ENCODE measurements around the gene IPO7. TPM values are rescaled to one million over a fixed set of nuclear protein-coding genes. Genes with fewer than 3 reads are reported as not detected.

IPO7 gene
- total RNA-seq, 1 experiment from 2014 or later, result 196 TPM

- no peaks in the 10 kb centered on the region for H3K4me1 Mint-ChIP-seq (ENCODE audit: low read depth, unreplicated experiment)
- no peaks in the 10 kb centered on the region for H3K27me3 Mint-ChIP-seq (ENCODE audit: insufficient read depth, unreplicated experiment)
- H3K27ac Mint-ChIP-seq (ENCODE audit: unreplicated experiment), result no peak overlapping the region
- no peaks in the 10 kb centered on the region for H3K36me3 ChIP-seq (ENCODE audit: control insufficient read depth, insufficient read depth, low read length)
- H3K4me3 Mint-ChIP-seq (ENCODE audit: unreplicated experiment), result no peak overlapping the region
- DNase-seq, result no peak
- peaks cover 43% of the 10 kb centered on the region for H3K36me3 Mint-ChIP-seq (ENCODE audit: insufficient read depth, unreplicated experiment)
- ChIA-PET POLR2A (no interaction called here), CTCF (no interaction called here)
- no peaks in the 10 kb centered on the region for H3K4me1 ChIP-seq
- H3K27me3 ChIP-seq (replicated peaks; ENCODE audit: control insufficient read depth, insufficient read depth, low read length), result no peaks in the 10 kb centered on the region
- no peaks in the 10 kb centered on the region for H3K9me3 ChIP-seq
- intact Hi-C loops (cut with micrococcal nuclease; ENCODE audit: unreplicated experiment), result no loop called here
- no peaks in the 10 kb centered on the region for H3K9me3 Mint-ChIP-seq (ENCODE audit: unreplicated experiment)
- H3K4me3 ChIP-seq (ENCODE audit: low read depth, low read length), result no peak overlapping the region
- no TSS peak for BruUV-seq (replicated peaks)
- TF ChIP-seq CTCF (IDR thresholded peaks at IDR 0.05; ENCODE audit: insufficient read depth in 1 of 2, low read depth in 1 of 2, low read length in 1 of 2, severe bottlenecking in 1 of 2, unreplicated experiment in 1 of 2), result no peak
Measured at GRCh38 chr11:9479899-9480298, 95.4 kb downstream of the IPO7 start.

- Mint-ChIP-seq H3K4me1 (ENCODE audit: low read depth, unreplicated experiment) (peaks cover 8% of the 10 kb centered on the region), H3K27ac (ENCODE audit: unreplicated experiment) (no peak overlapping the region), H3K9me3 (ENCODE audit: unreplicated experiment) (no peaks in the 10 kb centered on the region), H3K27me3 (ENCODE audit: insufficient read depth, unreplicated experiment) (no peaks in the 10 kb centered on the region), H3K36me3 (ENCODE audit: insufficient read depth, unreplicated experiment) (peaks cover 12% of the 10 kb centered on the region), H3K4me3 (ENCODE audit: unreplicated experiment) (no peak overlapping the region)
- peaks cover 1% of the 10 kb centered on the region; the same call in 1 of the 2 replicates for H3K36me3 ChIP-seq (ENCODE audit: control insufficient read depth, insufficient read depth, low read length)
- DNase-seq, result no peak
- TF ChIP-seq CTCF (IDR thresholded peaks at IDR 0.05; ENCODE audit: insufficient read depth in 1 of 2, low read depth in 1 of 2, low read length in 1 of 2, severe bottlenecking in 1 of 2, unreplicated experiment in 1 of 2), result no peak
- H3K9me3 ChIP-seq, result no peaks in the 10 kb centered on the region
- no peak overlapping the region for H3K4me3 ChIP-seq (ENCODE audit: low read depth, low read length)
- BruUV-seq (replicated peaks), result no TSS peak
- POLR2A ChIA-PET, result no interaction called here
- CTCF ChIA-PET, result no interaction called here
- intact Hi-C loops (cut with micrococcal nuclease; ENCODE audit: unreplicated experiment), result no loop called here
- no peaks in the 10 kb centered on the region for H3K27me3 ChIP-seq (replicated peaks; ENCODE audit: control insufficient read depth, insufficient read depth, low read length)
- H3K4me1 ChIP-seq, result 0 out of 2 replicates have a peak, but pooled peaks cover 6% of the 10 kb centered on the region
Measured at GRCh38 chr11:9489080-9489765, 104.8 kb downstream of the IPO7 start.

- no peaks in the 10 kb centered on the region for H3K9me3 Mint-ChIP-seq (ENCODE audit: unreplicated experiment)
- Histone ChIP-seq H3K4me1 (0 out of 2 replicates have a peak, but pooled peaks cover 6% of the 10 kb centered on the region), H3K27me3 (replicated peaks; ENCODE audit: control insufficient read depth, insufficient read depth, low read length) (no peaks in the 10 kb centered on the region), H3K4me3 (ENCODE audit: low read depth, low read length) (no peak overlapping the region), H3K36me3 (ENCODE audit: control insufficient read depth, insufficient read depth, low read length) (peaks cover 1% of the 10 kb centered on the region; the same call in 1 of the 2 replicates), H3K9me3 (no peaks in the 10 kb centered on the region)
- BruUV-seq (replicated peaks), result no TSS peak
- TF ChIP-seq CTCF (IDR thresholded peaks at IDR 0.05; ENCODE audit: insufficient read depth in 1 of 2, low read depth in 1 of 2, low read length in 1 of 2, severe bottlenecking in 1 of 2, unreplicated experiment in 1 of 2), result no peak
- H3K27me3 Mint-ChIP-seq (ENCODE audit: insufficient read depth, unreplicated experiment), result no peaks in the 10 kb centered on the region
- ChIA-PET CTCF (no interaction called here), POLR2A (no interaction called here)
- DNase-seq, result no peak
- no peak overlapping the region for H3K4me3 Mint-ChIP-seq (ENCODE audit: unreplicated experiment)
- intact Hi-C loops (cut with micrococcal nuclease; ENCODE audit: unreplicated experiment), result no loop called here
- peaks cover 8% of the 10 kb centered on the region for H3K4me1 Mint-ChIP-seq (ENCODE audit: low read depth, unreplicated experiment)
- H3K27ac Mint-ChIP-seq (ENCODE audit: unreplicated experiment), result no peak overlapping the region
- peaks cover 7% of the 10 kb centered on the region for H3K36me3 Mint-ChIP-seq (ENCODE audit: insufficient read depth, unreplicated experiment)
Measured at GRCh38 chr11:9490376-9490775, 105.9 kb downstream of the IPO7 start.
